H1 (cell line): ENCODE measurements around the gene TSPAN3. TPM values are rescaled to one million over a fixed set of nuclear protein-coding genes. Genes with fewer than 3 reads are reported as not detected.

Experiments
- CBX5 ChIP-seq: fragments of 300-800, 300-1000 bp; sonication (generic); IDR thresholded peaks from 2 replicates; pipeline ENCODE4 v1.7.1; 2016; ENCODE audit warnings: antibody characterized with exemption, low read length, low read depth
- CBX8 ChIP-seq: fragments of 300-800, 300-1000 bp; sonication (generic); IDR thresholded peaks from 2 replicates; pipeline ENCODE4 v1.7.1; 2016; ENCODE audit warnings: low read depth, low read length, borderline replicate concordance
- JUND ChIP-seq: IDR thresholded peaks from 2 replicates; pipeline ENCODE4 v1.6.1; 2011; ENCODE audit warnings: mild to moderate bottlenecking, improper control_type of control experiment, low read length
- KDM4A ChIP-seq: IDR thresholded peaks from one replicate; pipeline ENCODE4 v1.7.1; 2012; ENCODE audit warnings: low read depth, mild to moderate bottlenecking, moderate library complexity, low read length, inconsistent platforms; ENCODE audit not compliant: severe bottlenecking
- MAFK ChIP-seq: IDR thresholded peaks from 2 replicates; pipeline ENCODE4 v1.6.1; 2012; ENCODE audit warnings: low read depth, mild to moderate bottlenecking, improper control_type of control experiment, low read length
- RFX5 ChIP-seq: IDR thresholded peaks from 2 replicates; pipeline ENCODE4 v1.6.1; 2011; ENCODE audit warnings: low read depth, low read length, improper control_type of control experiment, borderline replicate concordance
- RNF2 ChIP-seq: fragments of 200-900, 300-1000 bp; sonication (generic); IDR thresholded peaks from 2 replicates; pipeline ENCODE4 v1.7.1; 2016; ENCODE audit warnings: borderline replicate concordance, low read depth, mild to moderate bottlenecking, antibody characterized with exemption, low read length; ENCODE audit not compliant: poor library complexity, severe bottlenecking; ENCODE audit errors: missing control alignments
- SP2 ChIP-seq: IDR thresholded peaks from 2 replicates; pipeline ENCODE4 v1.6.1; 2012; ENCODE audit warnings: mild to moderate bottlenecking, low read length, inconsistent platforms
- SP4 ChIP-seq: IDR thresholded peaks from 2 replicates; pipeline ENCODE4 v1.6.1; 2012; ENCODE audit warnings: low read length, inconsistent platforms
- polyA plus RNA-seq, 7 experiments: library from polyadenylated mRNA; depleted of rRNA in 3 of 7; stranded (reverse) in 5 of 7; unstranded in 2 of 7; fragments of >200 nt in 5 of 7; fragments of 200-250 nt in 2 of 7; gene quantifications; 1 replicate in 5 of 7; 2 replicates in 1 of 7; 4 replicates in 1 of 7; pipeline versions ENCODE4 v1.2.1 to v1.2.3, GENCODE V29; 2011 to 2013; ENCODE audit warnings: missing spikeins in 2 of 7, mixed read lengths in 2 of 7
- total RNA-seq: library from RNA; stranded (reverse); fragmentation: NEBNext Ultra II Directional; extraction: Animal tissue kit (Norgen Biotek cat#: 25700); gene quantifications from 2 replicates; pipeline ENCODE4 v1.2.1, GENCODE V29; 2021
- TF ChIP-seq, protein P1 (sequence below): fragments of 300-600 bp; sonication (generic); IDR thresholded peaks from 2 replicates; pipeline ENCODE4 v1.7.1; 2012; ENCODE audit warnings: low read length, moderate library complexity, mild to moderate bottlenecking, inconsistent platforms; ENCODE audit not compliant: insufficient replicate concordance

TSPAN3 gene
- total and polyA plus RNA-seq, 2 of the 8 experiments (the other 6 are each of a cell fraction or from before 2014, with no cell fraction given): 107 to 238 TPM

DNA sequence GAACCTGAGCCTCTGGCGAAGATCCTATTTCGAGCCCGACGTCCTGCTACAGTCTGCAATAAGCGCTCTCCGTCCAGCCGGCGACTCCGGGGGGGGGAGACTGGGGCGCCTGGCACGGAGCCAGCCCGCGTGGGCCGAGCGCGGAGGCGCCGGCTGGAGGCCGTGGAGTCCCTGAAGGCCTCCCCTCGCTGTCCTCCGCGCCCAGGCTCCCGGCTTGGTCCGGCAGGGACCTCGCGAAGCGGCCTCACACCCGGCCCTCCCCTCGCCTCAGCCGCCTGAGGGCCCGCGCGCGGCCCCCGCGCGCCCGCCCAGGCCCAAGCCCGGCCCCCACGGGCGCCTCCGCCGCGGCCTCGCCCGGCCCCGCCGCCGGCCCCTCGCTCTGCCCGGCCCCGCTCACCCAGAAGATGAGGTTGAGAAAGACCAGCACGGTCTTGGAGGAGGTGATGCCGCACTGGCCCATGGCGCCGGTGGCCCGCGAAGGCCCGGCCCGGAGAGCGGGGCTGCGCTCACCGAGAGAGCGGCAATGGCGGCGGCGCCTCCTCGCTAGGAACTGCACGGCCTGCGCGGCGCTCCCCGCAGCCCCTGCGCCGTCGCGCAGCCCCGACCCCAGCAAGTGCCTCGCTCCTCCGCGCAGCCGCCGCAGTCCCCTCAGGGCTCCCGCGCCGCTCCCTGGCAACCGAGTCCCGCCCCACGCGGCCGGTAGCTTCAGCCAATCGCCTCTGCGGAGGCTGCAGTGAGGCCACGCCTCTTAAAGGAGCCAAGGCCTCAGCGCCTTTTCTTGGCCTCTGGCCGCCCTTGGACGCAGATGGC, at the start of gene TSPAN3 (continued):
- TF ChIP-seq, protein P1, sequence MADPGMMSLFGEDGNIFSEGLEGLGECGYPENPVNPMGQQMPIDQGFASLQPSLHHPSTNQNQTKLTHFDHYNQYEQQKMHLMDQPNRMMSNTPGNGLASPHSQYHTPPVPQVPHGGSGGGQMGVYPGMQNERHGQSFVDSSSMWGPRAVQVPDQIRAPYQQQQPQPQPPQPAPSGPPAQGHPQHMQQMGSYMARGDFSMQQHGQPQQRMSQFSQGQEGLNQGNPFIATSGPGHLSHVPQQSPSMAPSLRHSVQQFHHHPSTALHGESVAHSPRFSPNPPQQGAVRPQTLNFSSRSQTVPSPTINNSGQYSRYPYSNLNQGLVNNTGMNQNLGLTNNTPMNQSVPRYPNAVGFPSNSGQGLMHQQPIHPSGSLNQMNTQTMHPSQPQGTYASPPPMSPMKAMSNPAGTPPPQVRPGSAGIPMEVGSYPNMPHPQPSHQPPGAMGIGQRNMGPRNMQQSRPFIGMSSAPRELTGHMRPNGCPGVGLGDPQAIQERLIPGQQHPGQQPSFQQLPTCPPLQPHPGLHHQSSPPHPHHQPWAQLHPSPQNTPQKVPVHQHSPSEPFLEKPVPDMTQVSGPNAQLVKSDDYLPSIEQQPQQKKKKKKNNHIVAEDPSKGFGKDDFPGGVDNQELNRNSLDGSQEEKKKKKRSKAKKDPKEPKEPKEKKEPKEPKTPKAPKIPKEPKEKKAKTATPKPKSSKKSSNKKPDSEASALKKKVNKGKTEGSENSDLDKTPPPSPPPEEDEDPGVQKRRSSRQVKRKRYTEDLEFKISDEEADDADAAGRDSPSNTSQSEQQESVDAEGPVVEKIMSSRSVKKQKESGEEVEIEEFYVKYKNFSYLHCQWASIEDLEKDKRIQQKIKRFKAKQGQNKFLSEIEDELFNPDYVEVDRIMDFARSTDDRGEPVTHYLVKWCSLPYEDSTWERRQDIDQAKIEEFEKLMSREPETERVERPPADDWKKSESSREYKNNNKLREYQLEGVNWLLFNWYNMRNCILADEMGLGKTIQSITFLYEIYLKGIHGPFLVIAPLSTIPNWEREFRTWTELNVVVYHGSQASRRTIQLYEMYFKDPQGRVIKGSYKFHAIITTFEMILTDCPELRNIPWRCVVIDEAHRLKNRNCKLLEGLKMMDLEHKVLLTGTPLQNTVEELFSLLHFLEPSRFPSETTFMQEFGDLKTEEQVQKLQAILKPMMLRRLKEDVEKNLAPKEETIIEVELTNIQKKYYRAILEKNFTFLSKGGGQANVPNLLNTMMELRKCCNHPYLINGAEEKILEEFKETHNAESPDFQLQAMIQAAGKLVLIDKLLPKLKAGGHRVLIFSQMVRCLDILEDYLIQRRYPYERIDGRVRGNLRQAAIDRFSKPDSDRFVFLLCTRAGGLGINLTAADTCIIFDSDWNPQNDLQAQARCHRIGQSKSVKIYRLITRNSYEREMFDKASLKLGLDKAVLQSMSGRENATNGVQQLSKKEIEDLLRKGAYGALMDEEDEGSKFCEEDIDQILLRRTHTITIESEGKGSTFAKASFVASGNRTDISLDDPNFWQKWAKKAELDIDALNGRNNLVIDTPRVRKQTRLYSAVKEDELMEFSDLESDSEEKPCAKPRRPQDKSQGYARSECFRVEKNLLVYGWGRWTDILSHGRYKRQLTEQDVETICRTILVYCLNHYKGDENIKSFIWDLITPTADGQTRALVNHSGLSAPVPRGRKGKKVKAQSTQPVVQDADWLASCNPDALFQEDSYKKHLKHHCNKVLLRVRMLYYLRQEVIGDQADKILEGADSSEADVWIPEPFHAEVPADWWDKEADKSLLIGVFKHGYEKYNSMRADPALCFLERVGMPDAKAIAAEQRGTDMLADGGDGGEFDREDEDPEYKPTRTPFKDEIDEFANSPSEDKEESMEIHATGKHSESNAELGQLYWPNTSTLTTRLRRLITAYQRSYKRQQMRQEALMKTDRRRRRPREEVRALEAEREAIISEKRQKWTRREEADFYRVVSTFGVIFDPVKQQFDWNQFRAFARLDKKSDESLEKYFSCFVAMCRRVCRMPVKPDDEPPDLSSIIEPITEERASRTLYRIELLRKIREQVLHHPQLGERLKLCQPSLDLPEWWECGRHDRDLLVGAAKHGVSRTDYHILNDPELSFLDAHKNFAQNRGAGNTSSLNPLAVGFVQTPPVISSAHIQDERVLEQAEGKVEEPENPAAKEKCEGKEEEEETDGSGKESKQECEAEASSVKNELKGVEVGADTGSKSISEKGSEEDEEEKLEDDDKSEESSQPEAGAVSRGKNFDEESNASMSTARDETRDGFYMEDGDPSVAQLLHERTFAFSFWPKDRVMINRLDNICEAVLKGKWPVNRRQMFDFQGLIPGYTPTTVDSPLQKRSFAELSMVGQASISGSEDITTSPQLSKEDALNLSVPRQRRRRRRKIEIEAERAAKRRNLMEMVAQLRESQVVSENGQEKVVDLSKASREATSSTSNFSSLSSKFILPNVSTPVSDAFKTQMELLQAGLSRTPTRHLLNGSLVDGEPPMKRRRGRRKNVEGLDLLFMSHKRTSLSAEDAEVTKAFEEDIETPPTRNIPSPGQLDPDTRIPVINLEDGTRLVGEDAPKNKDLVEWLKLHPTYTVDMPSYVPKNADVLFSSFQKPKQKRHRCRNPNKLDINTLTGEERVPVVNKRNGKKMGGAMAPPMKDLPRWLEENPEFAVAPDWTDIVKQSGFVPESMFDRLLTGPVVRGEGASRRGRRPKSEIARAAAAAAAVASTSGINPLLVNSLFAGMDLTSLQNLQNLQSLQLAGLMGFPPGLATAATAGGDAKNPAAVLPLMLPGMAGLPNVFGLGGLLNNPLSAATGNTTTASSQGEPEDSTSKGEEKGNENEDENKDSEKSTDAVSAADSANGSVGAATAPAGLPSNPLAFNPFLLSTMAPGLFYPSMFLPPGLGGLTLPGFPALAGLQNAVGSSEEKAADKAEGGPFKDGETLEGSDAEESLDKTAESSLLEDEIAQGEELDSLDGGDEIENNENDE: no peak
- TF ChIP-seq RNF2 (no peak), SP4 (no peak), JUND (no peak), SP2 (peak; percentile 24; the same call in 1 of the 2 replicates), CBX8 (no peak), MAFK (no peak), KDM4A (peak; percentile 40), RFX5 (no peak), CBX5 (no peak)
